Forelimb muscle (tissue), 1 donor: ENCODE measurements around the gene TBC1D2B. TPM values are rescaled to one million over a fixed set of nuclear protein-coding genes. Genes with fewer than 3 reads are reported as not detected.

ENCODE experiments used
- DNase-seq: peaks from one replicate; pipeline ENCODE4 v3.0.0-alpha.2; 2013; ENCODE audit warnings: low read depth
- polyA plus RNA-seq: library from polyadenylated mRNA; unstranded; fragments of 120-200 nt; gene quantifications from one replicate; pipeline ENCODE4 v1.2.1, GENCODE V29; 2013; ENCODE audit not compliant: insufficient read length

The TBC1D2B gene
- polyA plus RNA-seq, result 25.5 TPM

DNA sequence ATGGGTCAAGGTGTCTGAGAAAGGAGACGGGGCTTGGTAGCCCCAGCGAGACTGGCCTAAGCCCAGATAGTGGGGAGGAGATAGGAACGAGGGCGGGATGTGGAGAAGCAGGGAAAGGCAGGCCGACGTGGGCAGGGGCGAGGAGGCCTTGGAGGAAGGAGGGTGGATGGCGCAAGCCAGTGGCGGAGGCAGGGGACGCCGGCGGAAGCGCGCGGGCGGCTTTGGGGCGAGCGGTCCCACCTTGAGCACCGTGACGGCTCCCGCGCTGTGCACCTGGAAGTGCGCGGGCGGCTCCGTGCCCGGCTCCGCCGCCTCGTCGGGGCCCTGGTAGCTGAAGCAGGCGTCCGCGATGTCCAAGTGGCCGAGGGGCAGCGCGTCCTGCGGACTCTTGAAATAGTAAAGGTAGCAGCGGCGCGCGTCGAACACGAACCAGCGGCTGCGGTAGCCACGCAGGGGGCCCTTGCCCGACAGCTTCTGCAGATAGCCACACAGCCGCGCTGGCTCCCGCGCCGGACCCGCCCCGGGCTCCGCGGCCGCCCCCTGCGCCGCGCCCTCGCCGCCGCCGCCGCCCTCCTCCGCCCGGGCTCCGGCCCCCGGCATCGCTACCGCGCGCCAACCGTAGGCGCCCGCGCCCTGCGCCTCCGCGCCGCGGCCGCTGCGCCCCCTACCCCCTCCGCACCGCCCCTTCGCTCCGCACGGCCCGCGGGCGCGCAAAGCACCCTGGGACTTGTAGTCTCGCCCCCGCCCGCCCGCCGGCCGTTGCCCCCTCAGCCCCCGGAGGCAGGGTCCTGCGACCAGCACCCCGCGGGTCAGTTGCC is at the start of gene TBC1D2B:
TSS of gene TBC1D2B (minus strand) at position 659 of the 818 bp plus-strand sequence. CDS start at position 600, 59 bp downstream.
- DNase-seq, result no peak

GRCh38 chr15:78125267-78125666 is 47.8 kb upstream of the TBC1D2B start:
- no peak for DNase-seq

DNA sequence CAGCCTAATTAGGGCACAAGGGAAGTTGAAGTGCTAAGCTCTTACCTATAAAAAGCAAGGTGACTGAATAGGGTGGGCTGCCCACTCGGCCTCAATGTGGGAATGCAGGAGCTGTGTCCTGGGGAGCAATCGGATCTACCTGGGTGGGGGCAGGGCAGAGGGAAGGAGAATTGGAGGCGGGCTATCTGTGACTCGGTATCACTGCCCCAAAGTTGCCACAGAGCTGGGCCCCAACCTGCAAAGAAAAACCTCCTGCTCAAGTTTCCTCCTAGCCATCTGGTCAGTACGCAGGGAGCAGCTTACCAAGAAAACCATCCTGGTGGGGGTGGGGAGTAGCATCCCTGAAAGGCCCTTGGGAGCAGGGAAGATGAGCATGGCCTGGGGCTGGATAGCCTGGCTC is 43.0 kb upstream of the TBC1D2B start:
- no peak for DNase-seq

GRCh38 chr15:78112551-78112950 is 35.0 kb upstream of the TBC1D2B start:
- DNase-seq, result no peak

- no peak for DNase-seq
Measured at GRCh38 chr15:78111788-78112187, 34.3 kb upstream of the TBC1D2B start.

DNA sequence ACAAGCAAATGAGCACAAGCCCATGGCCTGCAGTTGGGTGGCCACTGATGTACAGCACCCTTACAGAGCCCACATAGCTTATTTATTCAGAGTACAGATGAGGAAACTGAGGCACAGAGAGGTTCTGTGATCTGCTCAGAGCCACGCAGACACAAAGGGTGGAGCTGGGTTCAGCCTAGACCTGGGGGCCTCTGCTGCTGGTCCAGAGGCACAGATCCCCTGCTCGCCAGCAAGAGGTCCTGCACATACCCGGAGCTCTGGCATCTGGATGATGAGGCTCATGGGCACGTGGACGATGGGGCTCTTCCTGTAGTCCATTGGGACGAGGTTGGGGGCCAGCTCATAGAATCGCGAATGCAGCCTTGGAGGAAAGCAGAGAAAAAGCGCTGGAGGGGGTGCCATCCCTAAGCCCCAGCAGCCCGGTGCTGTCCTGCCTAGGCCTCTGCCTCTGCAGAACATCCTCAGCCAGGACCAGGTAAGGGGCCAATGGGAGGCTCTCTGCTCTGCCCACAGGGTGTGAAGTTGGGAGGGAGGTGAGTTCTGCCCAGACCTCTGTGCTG is 33.5 kb upstream of the TBC1D2B start:
- DNase-seq, result no peak

DNA sequence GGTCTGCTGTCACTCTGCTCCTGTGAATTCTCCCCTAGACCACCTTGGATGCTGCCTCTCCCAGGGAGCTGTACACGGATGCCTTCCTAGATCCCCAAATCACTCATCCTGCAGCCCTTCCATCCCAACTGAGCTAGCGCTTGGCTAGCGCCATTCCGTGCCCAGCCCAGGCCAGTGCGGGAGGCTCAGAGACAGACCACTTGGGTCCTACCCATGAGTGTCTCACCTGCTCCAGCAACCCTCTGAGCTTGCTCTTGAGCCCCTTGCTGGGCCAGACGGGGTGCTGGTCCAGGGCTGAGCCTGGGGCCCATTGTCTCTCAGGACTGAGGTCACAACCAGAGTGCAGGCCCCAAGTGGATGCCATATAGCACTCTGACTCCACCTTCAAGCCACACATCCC is 32.6 kb upstream of the TBC1D2B start:
- DNase-seq, result no peak

- no peak for DNase-seq
Measured at GRCh38 chr15:78109156-78109555, 31.6 kb upstream of the TBC1D2B start.

DNA sequence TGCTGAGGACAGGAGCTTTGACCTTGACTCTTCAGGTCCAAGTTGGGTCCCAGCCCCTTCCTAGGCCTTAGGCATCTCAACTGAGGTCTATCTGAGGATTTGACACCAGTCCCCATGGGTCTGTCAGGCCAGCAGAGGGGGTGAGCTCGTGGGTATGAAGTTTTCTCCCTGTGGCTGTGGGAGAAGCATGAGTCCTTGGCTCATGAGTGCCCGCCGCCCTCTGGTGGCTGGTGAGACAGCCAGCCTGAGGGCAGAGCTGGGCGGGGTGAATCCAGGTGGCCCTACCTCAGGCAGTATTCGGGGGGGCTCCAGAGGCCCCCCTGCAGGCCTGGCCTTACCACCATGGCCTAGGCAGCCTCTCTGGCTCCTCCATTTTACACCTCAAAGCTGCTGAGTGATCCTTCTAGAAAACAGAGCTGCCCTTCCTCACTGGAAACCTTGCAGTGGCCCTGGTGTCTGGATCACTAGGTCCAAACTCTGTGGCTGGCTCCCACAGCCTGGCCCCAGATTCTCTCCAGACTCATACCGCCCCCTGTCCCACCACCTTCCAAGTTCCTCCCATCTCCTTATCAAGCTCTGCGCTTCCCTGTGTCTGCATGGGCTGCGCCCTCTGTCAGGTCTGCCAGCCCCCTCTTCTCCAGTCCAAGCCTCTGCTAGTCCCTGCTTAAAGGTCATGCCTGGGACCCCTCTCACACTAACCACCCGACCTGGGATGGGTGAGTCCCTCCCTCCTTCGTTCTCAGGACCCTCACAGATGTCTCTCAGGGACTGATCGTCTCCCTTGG is 31.0 kb upstream of the TBC1D2B start:
- no peak for DNase-seq

GRCh38 chr15:78107471-78107870 is 30.0 kb upstream of the TBC1D2B start:
- no peak for DNase-seq

DNA sequence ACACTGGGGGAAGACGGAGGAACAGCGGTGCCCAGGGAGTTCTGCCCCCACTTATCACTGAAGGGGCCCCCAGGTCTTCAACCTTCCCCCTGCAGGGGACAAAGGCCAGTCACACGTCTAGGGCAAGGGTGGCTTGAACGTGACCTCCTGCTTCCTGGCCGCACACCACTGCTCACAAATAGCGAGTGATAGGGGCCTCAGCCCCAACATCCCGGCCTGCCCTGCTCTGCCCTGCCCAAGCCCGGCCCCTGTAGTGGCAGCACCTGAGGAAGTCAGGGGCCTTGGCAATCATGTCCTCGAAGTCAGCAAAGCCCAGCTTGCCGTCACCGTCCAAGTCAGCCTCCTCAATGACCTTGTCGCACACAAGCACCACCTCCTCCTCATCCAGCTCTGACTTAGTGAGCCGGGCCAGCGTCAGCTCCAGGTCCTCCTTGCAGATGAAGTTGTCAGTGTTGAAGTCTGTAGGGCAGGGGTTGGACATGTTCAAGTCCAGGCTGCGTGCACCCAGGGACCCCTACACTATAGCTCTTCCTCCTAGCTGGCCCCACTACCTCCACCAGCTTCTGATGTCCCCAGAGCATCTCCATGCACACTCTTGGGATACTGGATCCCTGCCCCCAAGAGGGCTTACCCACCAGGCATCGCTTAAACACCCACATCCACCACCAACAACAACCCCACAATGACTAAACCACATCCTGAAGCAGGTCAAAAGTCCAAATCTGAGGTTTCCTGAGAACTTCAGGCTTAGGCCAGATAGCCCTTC is 28.1 kb upstream of the TBC1D2B start:
- no peak for DNase-seq

- no peak for DNase-seq
Measured at GRCh38 chr15:78104566-78105475, 27.3 kb upstream of the TBC1D2B start.

DNA sequence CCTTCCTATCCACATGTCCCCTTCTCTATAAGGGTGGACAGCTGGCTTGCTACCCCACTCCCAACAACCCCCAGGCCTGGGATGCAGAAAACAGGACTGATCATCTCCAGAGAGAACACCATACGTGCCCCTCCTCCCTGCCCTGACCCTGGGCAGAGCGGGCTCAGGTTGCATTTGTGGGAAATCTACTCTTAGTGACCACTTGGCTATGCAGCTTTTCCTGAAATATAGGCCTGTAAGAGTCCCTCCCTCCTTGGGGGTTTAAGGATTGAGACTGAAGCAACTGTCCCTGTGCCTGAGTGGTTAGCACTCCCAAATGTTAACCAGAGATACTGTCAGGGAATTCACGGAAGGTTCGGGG is 26.6 kb upstream of the TBC1D2B start:
- DNase-seq, result no peak

DNA sequence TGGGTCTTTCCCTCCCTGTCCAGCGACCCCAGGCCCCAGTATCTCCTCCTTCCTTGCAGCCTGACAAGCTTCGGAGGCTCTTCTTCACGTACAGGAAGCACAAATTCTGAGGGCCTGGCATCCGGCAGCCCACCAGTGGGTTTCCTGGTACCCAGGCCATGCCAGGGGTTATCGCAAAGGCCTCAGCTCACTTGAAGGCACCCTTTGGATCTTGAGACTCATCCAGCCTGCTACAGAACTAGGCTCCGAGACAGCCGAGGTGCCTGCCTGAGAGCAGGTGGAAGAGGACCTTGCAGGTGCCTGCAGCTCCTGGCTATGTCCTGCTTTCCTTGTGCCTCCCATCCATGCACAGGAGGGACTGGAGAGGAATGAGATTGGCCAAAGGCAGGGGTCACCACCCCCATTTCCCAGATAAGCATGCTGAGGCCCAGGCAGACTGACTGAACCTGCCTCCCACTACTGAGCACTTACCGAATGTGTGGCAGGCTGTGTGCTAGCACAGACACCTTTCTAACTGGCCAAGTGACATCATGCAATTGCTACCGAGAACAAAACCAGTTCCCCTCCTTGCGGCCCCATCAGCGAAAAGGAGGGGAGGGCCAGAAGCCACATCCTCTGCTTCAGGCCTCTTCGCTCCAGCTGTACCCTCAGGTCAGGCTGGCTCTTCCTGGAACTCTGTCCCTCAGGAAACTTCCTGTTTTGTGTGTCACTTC is 26.1 kb upstream of the TBC1D2B start:
- no peak for DNase-seq

GRCh38 chr15:78102741-78103140 is 25.2 kb upstream of the TBC1D2B start:
- no peak for DNase-seq

DNA sequence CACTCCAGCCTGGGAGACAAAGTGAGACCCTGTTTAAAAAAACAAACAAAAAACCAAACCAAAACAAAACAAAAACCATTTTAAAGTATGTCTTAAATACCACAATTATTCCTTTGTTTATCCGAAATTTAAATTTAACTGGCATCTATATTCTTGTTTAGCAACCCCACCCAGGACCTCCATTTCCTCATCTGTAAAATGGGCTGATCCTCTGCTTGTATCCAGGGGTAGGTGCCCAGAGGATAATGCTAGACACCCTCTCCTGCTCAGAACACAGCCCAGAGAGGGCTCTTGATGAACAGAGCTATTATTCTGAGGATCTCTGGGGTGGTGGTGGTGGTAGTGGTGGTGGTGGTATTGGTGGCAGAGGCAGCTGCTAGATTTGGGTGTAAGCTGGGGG is 24.7 kb upstream of the TBC1D2B start:
- DNase-seq, result no peak

DNA sequence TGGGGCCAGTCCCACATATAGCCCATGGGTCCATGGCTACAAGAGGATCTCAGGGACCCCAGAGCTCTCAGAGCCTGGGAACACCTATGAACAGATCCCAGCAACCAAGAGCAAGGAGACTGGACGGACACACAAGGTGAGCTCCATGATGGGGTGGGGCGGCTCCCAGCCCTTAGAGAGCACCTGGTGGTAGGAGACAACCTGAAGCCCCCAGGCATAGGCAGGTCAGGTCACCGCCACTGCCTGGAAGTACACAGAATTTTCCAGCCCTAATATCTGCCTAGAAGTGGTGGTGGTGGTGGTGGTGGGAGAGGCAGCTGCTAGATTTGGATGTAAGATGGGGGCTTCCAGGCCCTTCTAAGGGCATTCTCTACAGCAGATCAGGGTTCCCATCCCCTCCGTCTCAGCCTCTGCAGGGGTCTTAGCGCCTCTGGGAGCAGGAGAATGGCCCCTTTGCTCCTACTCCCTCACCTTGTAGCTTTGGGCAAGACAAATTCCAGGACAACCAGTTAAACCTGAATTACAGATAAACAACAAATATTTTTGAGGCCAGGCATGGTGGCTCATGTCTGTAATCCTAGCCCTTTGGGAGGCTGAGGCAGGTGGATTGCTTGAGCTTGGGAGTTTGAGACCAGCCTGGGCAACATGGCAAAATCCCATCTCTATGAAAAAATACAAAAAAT is 24.1 kb upstream of the TBC1D2B start:
- no peak for DNase-seq

GRCh38 chr15:78100886-78101285 is 23.4 kb upstream of the TBC1D2B start:
- no peak for DNase-seq

- no peak for DNase-seq
Measured at GRCh38 chr15:78098131-78098755, 20.7 kb upstream of the TBC1D2B start.
